Measurements from ENCODE around the gene C6orf58. TPM values are rescaled to one million over a fixed set of nuclear protein-coding genes. Genes with fewer than 3 reads are reported as not detected.

C6orf58 gene
- total RNA-seq, 1 experiment from 2014 or later, result not detected

DNA sequence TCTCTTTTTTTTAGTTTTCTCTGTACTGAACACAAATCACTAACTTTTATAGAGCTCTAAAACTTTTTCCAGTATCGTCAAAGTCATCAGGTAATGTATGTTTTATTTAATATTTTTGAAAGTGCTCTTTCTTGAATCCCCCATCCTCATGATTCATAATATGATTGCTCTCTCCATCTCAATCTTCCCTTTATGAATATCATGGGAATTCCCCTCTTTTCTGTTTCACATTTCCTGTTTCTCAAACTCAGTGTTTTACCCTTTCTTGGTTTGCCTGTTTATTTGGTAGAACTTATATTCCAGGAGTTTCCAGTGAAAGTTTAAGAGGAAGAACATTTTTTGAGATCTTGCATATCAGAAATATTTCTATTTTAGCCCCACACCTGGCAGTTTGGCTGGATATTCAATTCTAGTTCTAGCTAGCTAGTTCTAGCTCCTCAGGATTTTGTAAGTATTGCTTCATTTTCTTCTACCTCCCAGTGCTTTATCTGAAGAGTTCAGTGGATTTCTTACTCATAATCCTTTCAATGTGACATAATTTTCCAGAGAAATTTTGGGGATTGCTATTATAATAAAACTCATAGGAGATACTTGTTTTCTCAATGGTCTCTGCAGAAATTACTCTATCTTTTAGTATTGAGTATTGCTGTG lies 6.1 kb upstream of the C6orf58 start:
- no peak overlapping the region for H3K18ac ChIP-seq (ENCODE audit: insufficient read length, low read depth, low read length)
- H3K23me2 ChIP-seq (ENCODE audit: insufficient read length, low read depth, low read length, poor library complexity, severe bottlenecking), result no peaks in the 10 kb centered on the region
- no peak overlapping the region for H2BK120ac ChIP-seq (ENCODE audit: low read depth, low read length, poor library complexity, severe bottlenecking)
- H3K27ac Mint-ChIP-seq, result no peak overlapping the region
- H2BK15ac ChIP-seq (ENCODE audit: low read depth, low read length), result no peak overlapping the region
- H2BK12ac ChIP-seq (ENCODE audit: insufficient read length, low read depth, low read length), result no peak overlapping the region
- no peak overlapping the region for H4K91ac ChIP-seq (ENCODE audit: insufficient read length, low read depth, low read length)
- H3K4me1 Mint-ChIP-seq, result no peaks in the 10 kb centered on the region
- no peak overlapping the region for H2BK20ac ChIP-seq (ENCODE audit: low read depth, low read length, poor library complexity, severe bottlenecking)
- no peak overlapping the region for H3K4ac ChIP-seq (ENCODE audit: low read depth, low read length)
- H3K14ac ChIP-seq (ENCODE audit: insufficient read depth, low read length), result no peak overlapping the region
- H3K27ac ChIP-seq (ENCODE audit: insufficient read length, low read depth, low read length), result no peak overlapping the region
- H4K20me1 ChIP-seq (ENCODE audit: control insufficient read depth, insufficient read depth, insufficient read length), result no peaks in the 10 kb centered on the region
- H4K5ac ChIP-seq (ENCODE audit: insufficient read length, low read depth, low read length), result no peak overlapping the region
- H2BK5ac ChIP-seq (ENCODE audit: insufficient read length, low read length), result no peak overlapping the region
- no peak for TF ChIP-seq CTCF (conservative IDR thresholded peaks at IDR 0.05)
- no peak overlapping the region for H3K56ac ChIP-seq (ENCODE audit: insufficient read length, low read depth, low read length)
- H3K9ac ChIP-seq (ENCODE audit: extremely low read depth, insufficient read length, low read length), result no peak overlapping the region
- H3K79me1 ChIP-seq (ENCODE audit: insufficient read depth, low read depth, low read length, poor library complexity, severe bottlenecking), result no peaks in the 10 kb centered on the region
- H3K4me1 ChIP-seq (ENCODE audit: insufficient read depth, low read length), result no peaks in the 10 kb centered on the region
- no peaks in the 10 kb centered on the region for H3K9me3 ChIP-seq (ENCODE audit: control insufficient read depth, low read depth, low read length)
- no peak overlapping the region for H3T11ph ChIP-seq (ENCODE audit: low read length)
- no peaks in the 10 kb centered on the region for H3K36me3 Mint-ChIP-seq (ENCODE audit: insufficient read depth in 1 of 3, low read depth in 3 of 3)
- H4K8ac ChIP-seq (replicated peaks; ENCODE audit: insufficient read length, low read depth, low read length), result no peak overlapping the region
- DNase-seq, result no peak
- H3K9me3 Mint-ChIP-seq, result no peaks in the 10 kb centered on the region
- H3K27me3 ChIP-seq (ENCODE audit: insufficient read depth, low read length), result no peaks in the 10 kb centered on the region
- WGBS (ENCODE audit: extremely low coverage, insufficient read length, low lambda C conversion rate), result no CpG with 5 or more reads among the region's 1 CpG
- no peaks in the 10 kb centered on the region for H3K27me3 Mint-ChIP-seq (ENCODE audit: low read depth)
- H2AFZ ChIP-seq (ENCODE audit: low read length), result no peak overlapping the region
- no peak overlapping the region for H3K23ac ChIP-seq (ENCODE audit: insufficient read length, low read depth, low read length)
- no peak overlapping the region for H3K4me3 Mint-ChIP-seq
- H2AK5ac ChIP-seq (ENCODE audit: insufficient read length, low read length), result no peak overlapping the region
- H3K4me2 ChIP-seq (ENCODE audit: insufficient read depth, insufficient read length, low read length), result no peak overlapping the region
- H3K79me2 ChIP-seq (ENCODE audit: insufficient read depth, low read length), result no peaks in the 10 kb centered on the region

Data from H9 (cell line).